Measurements from ENCODE around the gene PYROXD2. TPM values are rescaled to one million over a fixed set of nuclear protein-coding genes. Genes with fewer than 3 reads are reported as not detected.

The PYROXD2 gene
- polyA plus RNA-seq, 1 donor from 2014 or later, result 0.11 TPM

- Histone ChIP-seq H3K79me2 (replicated peaks; ENCODE audit: insufficient read depth, low read length) (no peaks in the 10 kb centered on the region), H3K9me3 (ENCODE audit: low read length) (no peaks in the 10 kb centered on the region), H4K20me1 (ENCODE audit: insufficient read depth) (no peaks in the 10 kb centered on the region), H3K9ac (ENCODE audit: low read length) (no peak overlapping the region), H3K9me2 (ENCODE audit: insufficient read depth, low read length) (no peaks in the 10 kb centered on the region), H2AFZ (ENCODE audit: low read depth, low read length) (no peak overlapping the region), H3K27me3 (ENCODE audit: insufficient read depth, low read depth, low read length) (no peaks in the 10 kb centered on the region), H3K4me2 (ENCODE audit: low read length) (no peak overlapping the region), H3F3A (ENCODE audit: insufficient read depth, low read length, poor library complexity, severe bottlenecking) (no peaks in the 10 kb centered on the region), H3K4me3 (ENCODE audit: low read length) (no peak overlapping the region), H3K27ac (ENCODE audit: low read length) (no peak overlapping the region), H3K36me3 (ENCODE audit: insufficient read depth, low read length) (no peaks in the 10 kb centered on the region)
- no peak for TF ChIP-seq REST (IDR thresholded peaks at IDR 0.05; ENCODE audit: borderline replicate concordance)
- TF ChIP-seq POLR2AphosphoS5 (IDR thresholded peaks at IDR 0.05), result no peak
- TF ChIP-seq TAF1 (IDR thresholded peaks at IDR 0.05; ENCODE audit: low read depth), result no peak
- TF ChIP-seq SMC3 (conservative IDR thresholded peaks at IDR 0.05; ENCODE audit: poor library complexity), result no peak
- TF ChIP-seq MXI1 (conservative IDR thresholded peaks at IDR 0.05; ENCODE audit: poor library complexity, severe bottlenecking), result no peak
- TF ChIP-seq RAD21 (conservative IDR thresholded peaks at IDR 0.05), result no peak
- TF ChIP-seq EZH2 (IDR thresholded peaks at IDR 0.05; ENCODE audit: borderline replicate concordance, insufficient read depth, low read length, poor library complexity, severe bottlenecking), result no peak
Measured at GRCh38 chr10:98408799-98409198, 6.2 kb downstream of the PYROXD2 start.

DNA sequence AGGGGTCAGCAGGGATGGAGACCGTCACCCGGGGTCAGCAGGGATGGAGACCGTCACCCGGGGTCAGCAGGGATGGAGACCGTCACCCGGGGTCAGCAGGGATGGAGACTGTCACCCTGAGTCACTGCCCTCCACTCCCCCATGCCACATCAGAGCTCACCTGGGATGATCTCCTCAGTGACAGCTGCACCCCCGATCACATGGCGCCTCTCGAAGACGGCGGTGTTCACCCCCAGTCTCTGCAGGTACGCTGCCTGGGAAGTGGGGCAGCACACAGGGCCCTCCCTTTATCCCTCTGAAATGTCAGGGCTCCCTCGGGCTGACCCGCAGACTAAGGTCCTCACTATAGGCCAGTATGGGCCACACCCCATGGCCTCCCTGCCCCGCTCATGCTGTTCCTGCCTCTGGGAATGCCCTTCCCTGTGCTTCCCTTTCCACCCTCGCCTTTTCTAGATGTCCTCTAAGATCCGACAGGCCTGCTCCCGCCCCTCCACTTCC, 7.2 kb downstream of the PYROXD2 start:
- H3K27ac ChIP-seq (ENCODE audit: low read length), result no peak overlapping the region
- no peaks in the 10 kb centered on the region for H3K36me3 ChIP-seq (ENCODE audit: insufficient read depth, low read length)
- H3K4me2 ChIP-seq (ENCODE audit: low read length), result no peak overlapping the region
- no peaks in the 10 kb centered on the region for H4K20me1 ChIP-seq (ENCODE audit: insufficient read depth)
- no peak for TF ChIP-seq EP300 (conservative IDR thresholded peaks at IDR 0.05; ENCODE audit: poor library complexity, severe bottlenecking)
- no peak for TF ChIP-seq TAF1 (IDR thresholded peaks at IDR 0.05; ENCODE audit: low read depth)
- TF ChIP-seq EZH2 (IDR thresholded peaks at IDR 0.05; ENCODE audit: borderline replicate concordance, insufficient read depth, low read length, poor library complexity, severe bottlenecking), result no peak
- no peak for TF ChIP-seq POLR2AphosphoS5 (IDR thresholded peaks at IDR 0.05)
- no peak for TF ChIP-seq RAD21 (conservative IDR thresholded peaks at IDR 0.05)
- no peak for TF ChIP-seq REST (IDR thresholded peaks at IDR 0.05; ENCODE audit: borderline replicate concordance)
- TF ChIP-seq, protein P1, sequence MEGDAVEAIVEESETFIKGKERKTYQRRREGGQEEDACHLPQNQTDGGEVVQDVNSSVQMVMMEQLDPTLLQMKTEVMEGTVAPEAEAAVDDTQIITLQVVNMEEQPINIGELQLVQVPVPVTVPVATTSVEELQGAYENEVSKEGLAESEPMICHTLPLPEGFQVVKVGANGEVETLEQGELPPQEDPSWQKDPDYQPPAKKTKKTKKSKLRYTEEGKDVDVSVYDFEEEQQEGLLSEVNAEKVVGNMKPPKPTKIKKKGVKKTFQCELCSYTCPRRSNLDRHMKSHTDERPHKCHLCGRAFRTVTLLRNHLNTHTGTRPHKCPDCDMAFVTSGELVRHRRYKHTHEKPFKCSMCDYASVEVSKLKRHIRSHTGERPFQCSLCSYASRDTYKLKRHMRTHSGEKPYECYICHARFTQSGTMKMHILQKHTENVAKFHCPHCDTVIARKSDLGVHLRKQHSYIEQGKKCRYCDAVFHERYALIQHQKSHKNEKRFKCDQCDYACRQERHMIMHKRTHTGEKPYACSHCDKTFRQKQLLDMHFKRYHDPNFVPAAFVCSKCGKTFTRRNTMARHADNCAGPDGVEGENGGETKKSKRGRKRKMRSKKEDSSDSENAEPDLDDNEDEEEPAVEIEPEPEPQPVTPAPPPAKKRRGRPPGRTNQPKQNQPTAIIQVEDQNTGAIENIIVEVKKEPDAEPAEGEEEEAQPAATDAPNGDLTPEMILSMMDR (IDR thresholded peaks at IDR 0.05; ENCODE audit: poor library complexity, severe bottlenecking), result no peak
- no peak for TF ChIP-seq SMC3 (conservative IDR thresholded peaks at IDR 0.05; ENCODE audit: poor library complexity)
- TF ChIP-seq MXI1 (conservative IDR thresholded peaks at IDR 0.05; ENCODE audit: poor library complexity, severe bottlenecking), result no peak
- H3K27me3 ChIP-seq (ENCODE audit: insufficient read depth, low read depth, low read length), result no peaks in the 10 kb centered on the region
- H3K9me2 ChIP-seq (ENCODE audit: insufficient read depth, low read length), result no peaks in the 10 kb centered on the region
- H3K9ac ChIP-seq (ENCODE audit: low read length), result no peak overlapping the region
- no peaks in the 10 kb centered on the region for H3K79me2 ChIP-seq (replicated peaks; ENCODE audit: insufficient read depth, low read length)
- no peak overlapping the region for H2AFZ ChIP-seq (ENCODE audit: low read depth, low read length)
- H3K9me3 ChIP-seq (ENCODE audit: low read length), result no peaks in the 10 kb centered on the region
- H3K4me3 ChIP-seq (ENCODE audit: low read length), result no peak overlapping the region
- no peaks in the 10 kb centered on the region for H3F3A ChIP-seq (ENCODE audit: insufficient read depth, low read length, poor library complexity, severe bottlenecking)

All from neural cell (in vitro differentiated cells).